Measurements from ENCODE around the gene ANO2. TPM values are rescaled to one million over a fixed set of nuclear protein-coding genes. Genes with fewer than 3 reads are reported as not detected.

Gene ANO2
- total RNA-seq, 2 experiments from 2014 or later: not detected

DNA sequence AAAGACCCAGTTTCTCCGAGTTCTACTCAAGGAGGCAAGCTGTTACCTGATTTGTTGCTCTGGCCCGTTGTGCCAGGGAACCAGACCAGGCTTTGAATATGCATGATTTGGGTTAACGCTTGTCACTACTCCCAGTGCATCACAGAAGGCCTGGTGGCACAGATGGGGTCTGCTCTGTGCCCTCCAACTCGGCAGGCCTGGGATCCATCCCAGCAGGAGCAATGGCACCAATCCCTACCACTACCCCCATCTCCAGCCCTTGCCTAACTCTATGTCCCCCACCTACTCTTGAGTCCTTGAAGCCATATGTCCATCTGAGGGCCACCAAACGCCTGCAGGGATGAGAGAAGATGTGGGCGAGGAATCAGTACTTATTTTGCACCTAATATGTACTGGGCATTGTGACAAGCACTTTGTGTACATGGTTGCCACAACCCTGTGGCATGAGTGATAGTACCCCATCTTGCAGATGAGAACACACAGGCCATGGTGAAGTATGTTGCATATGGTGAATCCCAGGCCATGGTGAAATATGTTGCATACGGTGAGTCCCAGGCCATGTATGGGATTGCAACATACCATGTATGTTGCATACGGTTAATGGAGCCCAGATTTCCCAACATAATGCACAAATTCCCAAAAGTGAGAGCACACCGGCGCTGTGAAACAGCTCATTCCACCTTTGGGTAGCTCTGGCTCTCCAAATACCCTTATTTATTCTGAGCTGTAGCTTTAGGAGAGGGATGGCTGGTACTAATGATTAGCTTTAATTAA lies 410.4 kb downstream of the ANO2 start:
- DNase-seq (no peak), ATAC-seq (no peak)
- CTCF ChIA-PET: no interaction called here
- POLR2A ChIA-PET: no interaction called here
- Mint-ChIP-seq H3K9me3 (no peaks in the 10 kb centered on the region), H3K27me3 (peaks cover 25% of the 10 kb centered on the region), H3K4me3 (no peak overlapping the region), H3K27ac (no peak overlapping the region), H3K36me3 (ENCODE audit: low read depth) (no peaks in the 10 kb centered on the region), H3K4me1 (ENCODE audit: low read depth) (no peaks in the 10 kb centered on the region)
- no peak for TF ChIP-seq CTCF (IDR thresholded peaks at IDR 0.05)
- intact Hi-C loops (cut with micrococcal nuclease): no loop called here

GRCh38 chr12:5533368-5533767 lies 411.7 kb downstream of the ANO2 start:
- TF ChIP-seq CTCF (IDR thresholded peaks at IDR 0.05): no peak
- ATAC-seq (no peak), DNase-seq (no peak)
- intact Hi-C loops (cut with micrococcal nuclease): no loop called here
- H3K36me3 Mint-ChIP-seq (ENCODE audit: low read depth): no peaks in the 10 kb centered on the region
- no peaks in the 10 kb centered on the region for H3K9me3 Mint-ChIP-seq
- H3K4me3 Mint-ChIP-seq: no peak overlapping the region
- peaks cover 21% of the 10 kb centered on the region for H3K27me3 Mint-ChIP-seq
- ChIA-PET POLR2A (no interaction called here), CTCF (no interaction called here)
- no peak overlapping the region for H3K27ac Mint-ChIP-seq
- H3K4me1 Mint-ChIP-seq (ENCODE audit: low read depth): no peaks in the 10 kb centered on the region

DNA sequence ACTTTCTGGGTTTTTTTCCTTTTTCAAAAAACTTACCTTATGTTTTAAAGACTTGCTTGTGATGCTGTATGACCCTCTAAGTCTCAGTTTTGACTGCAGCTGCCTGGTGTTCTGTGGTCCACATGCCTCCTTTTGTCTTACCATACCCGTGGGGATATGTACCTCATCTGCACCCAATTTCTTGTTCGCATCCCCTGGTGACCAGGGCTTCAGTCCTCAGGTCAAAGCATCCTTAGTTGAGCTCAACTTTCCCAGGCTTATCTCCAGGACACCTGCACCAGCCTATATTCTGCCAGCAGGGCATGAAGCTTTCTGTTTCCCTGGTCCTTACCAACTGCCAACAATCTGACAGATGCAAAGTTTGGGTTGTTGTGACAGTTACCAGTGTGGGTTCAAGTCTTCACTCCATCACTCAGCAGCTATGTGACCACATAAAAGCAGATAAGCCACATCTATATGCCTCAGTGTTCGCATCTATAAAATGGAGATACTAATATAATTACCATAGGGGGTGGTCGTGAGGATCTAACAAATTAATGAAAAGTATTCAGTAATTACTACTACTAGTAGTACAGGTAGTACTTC lies 419.2 kb downstream of the ANO2 start:
- Mint-ChIP-seq H3K27me3 (peaks cover 2% of the 10 kb centered on the region), H3K36me3 (ENCODE audit: low read depth) (no peaks in the 10 kb centered on the region), H3K4me3 (no peak overlapping the region), H3K4me1 (ENCODE audit: low read depth) (no peaks in the 10 kb centered on the region), H3K9me3 (no peaks in the 10 kb centered on the region), H3K27ac (no peak overlapping the region)
- ChIA-PET POLR2A (no interaction called here), CTCF (interaction anchor here (0.8 kb wide), 1 partner anchor 14 kb away, joined by 3 read pairs; no protein-coding TSS in a partner anchor)
- intact Hi-C loops (cut with micrococcal nuclease): no loop called here
- ATAC-seq (no peak), DNase-seq (no peak)
- TF ChIP-seq CTCF (IDR thresholded peaks at IDR 0.05): no peak

DNA sequence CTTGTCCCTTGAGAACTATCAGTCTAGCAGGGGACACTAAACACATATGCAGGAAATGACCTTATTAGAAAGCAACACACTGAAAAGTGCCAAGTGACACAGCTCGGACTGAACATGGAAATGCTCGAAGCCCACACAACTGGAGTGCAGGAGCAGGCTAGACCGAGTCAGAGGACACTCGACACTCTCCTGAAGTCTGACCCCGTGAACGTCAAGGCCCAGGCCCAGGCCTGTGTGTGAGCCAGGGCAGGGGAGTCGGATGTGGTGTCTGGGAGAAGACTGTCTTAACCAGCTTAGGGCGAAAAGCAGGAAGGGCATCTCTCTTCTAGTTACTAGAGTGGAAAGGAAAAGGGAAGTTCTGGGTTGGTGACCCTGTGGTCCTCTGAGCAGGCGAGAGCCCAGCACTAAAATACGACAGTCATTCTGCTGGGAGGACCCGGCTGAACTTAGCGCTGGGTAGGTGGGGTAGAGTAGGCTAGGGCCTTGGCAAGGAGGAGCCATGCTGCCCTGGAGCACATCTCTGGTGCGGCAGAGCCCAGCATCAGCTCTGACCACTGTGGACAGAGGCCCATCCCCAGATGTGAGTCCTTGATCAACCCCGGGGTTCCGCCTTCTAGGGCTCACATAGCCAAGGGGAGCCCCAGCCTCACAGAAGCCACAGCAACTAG lies 420.2 kb downstream of the ANO2 start:
- Mint-ChIP-seq H3K27me3 (no peaks in the 10 kb centered on the region), H3K4me3 (no peak overlapping the region), H3K36me3 (ENCODE audit: low read depth) (no peaks in the 10 kb centered on the region), H3K9me3 (no peaks in the 10 kb centered on the region), H3K4me1 (ENCODE audit: low read depth) (no peaks in the 10 kb centered on the region), H3K27ac (no peak overlapping the region)
- DNase-seq (no peak), ATAC-seq (no peak)
- TF ChIP-seq CTCF (IDR thresholded peaks at IDR 0.05): no peak
- intact Hi-C loops (cut with micrococcal nuclease): no loop called here
- ChIA-PET POLR2A (no interaction called here), CTCF (no interaction called here)

Measured in activated CD8-positive, alpha-beta T cell treated with anti-CD3 and anti-CD28 coated beads for 36 hours (primary cell).